Measurements from ENCODE around the gene NACC2.

The NACC2 gene

DNA sequence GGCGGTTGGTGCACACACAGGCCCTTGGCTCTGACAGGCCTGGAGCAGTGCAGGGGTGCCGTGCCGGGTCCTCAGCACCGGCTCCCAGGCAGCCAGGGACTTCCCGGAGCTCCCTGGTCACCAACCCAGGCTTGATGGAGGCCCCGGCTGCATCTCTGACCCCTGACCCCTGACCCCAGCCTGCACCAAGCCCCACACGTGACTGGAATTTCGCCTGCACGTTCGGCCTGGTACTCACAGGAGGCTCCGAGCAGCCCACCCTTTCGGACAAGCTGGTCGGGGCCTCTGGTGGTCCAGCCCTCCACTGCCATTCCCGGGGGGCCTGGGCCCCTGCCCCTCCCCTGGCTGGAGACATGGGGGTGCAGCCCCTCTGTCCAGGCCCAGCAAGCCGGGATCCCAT is 108.5 kb downstream of the NACC2 start:
- H3K9me3 Mint-ChIP-seq: peaks cover 3% of the 10 kb centered on the region
- no peak overlapping the region for H3K27ac Mint-ChIP-seq
- peaks cover 12% of the 10 kb centered on the region for H3K4me1 Mint-ChIP-seq
- peaks cover 44% of the 10 kb centered on the region for H3K27me3 Mint-ChIP-seq
- H3K4me3 Mint-ChIP-seq: no peak overlapping the region
- no peaks in the 10 kb centered on the region for H3K36me3 Mint-ChIP-seq
- peak; percentile 42 for ATAC-seq

DNA sequence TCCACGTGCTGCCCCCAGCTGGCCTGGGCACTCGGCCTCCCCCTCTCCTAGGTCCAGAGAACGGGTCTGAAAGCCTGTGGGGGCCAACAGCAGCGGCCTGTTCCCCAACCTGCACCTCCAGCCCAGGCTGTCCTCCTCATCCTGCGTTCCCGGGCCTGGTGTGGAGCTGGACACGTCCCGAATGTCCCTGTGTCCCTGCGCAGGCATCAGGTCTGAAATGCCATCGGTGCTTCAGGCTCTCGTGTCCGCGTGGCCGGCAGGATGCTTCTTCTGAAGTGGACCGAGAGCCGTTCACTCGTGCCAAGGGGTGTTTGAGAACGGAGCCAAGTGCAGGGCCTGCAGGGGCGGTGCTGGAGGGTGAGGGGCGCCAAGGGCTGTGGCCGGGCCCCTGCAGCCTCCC is 109.2 kb downstream of the NACC2 start:
- H3K4me1 Mint-ChIP-seq: peaks cover 9% of the 10 kb centered on the region
- no peak for ATAC-seq
- no peaks in the 10 kb centered on the region for H3K36me3 Mint-ChIP-seq
- no peak overlapping the region for H3K4me3 Mint-ChIP-seq
- peaks cover 2% of the 10 kb centered on the region for H3K9me3 Mint-ChIP-seq
- peaks cover 48% of the 10 kb centered on the region for H3K27me3 Mint-ChIP-seq
- no peak overlapping the region for H3K27ac Mint-ChIP-seq

DNA sequence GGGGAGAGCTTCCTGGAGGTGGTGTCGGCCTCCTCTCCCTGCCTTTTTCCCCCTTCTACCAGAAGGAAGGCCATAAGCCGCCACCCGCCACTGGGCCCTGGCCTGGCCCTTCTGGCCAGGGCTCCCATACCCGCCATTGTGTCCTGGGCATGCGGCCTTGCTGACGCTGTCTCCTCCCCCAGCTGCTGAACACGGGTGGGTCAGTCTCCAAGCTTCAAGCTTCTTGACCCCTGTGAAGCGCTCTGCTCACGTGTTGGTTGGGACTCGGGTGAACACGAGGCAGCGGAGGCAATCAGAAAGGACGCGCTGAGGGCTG is 109.7 kb downstream of the NACC2 start:
- Mint-ChIP-seq H3K4me3 (no peak overlapping the region), H3K36me3 (no peaks in the 10 kb centered on the region), H3K9me3 (no peaks in the 10 kb centered on the region), H3K4me1 (peaks cover 6% of the 10 kb centered on the region), H3K27me3 (peaks cover 53% of the 10 kb centered on the region), H3K27ac (no peak overlapping the region)
- no peak for ATAC-seq

DNA sequence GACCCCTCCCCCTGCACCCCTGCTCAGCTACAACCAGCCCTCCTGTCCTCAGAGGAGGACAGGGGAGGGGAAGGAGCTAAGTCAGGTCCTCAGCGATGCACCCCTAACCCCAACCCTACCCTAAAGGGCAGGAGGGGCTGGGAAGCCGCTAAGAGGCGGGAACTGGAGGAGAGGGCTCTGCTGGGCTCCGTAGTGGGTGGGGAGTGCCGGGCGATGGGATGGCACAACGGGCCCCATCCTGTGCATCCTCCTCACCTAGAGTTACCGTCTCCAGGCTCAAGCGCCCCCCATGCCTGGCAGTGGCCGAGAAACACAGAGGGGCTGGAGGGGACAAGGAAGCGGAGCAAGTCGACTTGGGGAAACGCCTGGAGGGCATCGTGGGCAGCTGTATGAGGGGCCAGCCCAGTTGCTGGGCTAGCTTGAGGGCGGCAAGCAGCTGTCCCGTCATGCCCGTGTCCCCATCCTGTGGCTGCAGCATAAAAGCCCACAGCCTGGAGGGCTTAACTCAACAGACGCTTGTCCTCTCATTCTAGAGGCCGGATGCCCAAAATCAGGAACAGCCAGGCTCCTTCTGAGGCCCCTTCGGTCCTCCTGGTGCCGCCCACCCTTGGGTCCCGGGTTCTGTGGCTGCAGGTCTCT is 110.9 kb downstream of the NACC2 start:
- no peak for ATAC-seq
- Mint-ChIP-seq H3K4me1 (no peaks in the 10 kb centered on the region), H3K4me3 (no peak overlapping the region), H3K27me3 (peaks cover 59% of the 10 kb centered on the region), H3K27ac (no peak overlapping the region), H3K9me3 (no peaks in the 10 kb centered on the region), H3K36me3 (no peaks in the 10 kb centered on the region)

DNA sequence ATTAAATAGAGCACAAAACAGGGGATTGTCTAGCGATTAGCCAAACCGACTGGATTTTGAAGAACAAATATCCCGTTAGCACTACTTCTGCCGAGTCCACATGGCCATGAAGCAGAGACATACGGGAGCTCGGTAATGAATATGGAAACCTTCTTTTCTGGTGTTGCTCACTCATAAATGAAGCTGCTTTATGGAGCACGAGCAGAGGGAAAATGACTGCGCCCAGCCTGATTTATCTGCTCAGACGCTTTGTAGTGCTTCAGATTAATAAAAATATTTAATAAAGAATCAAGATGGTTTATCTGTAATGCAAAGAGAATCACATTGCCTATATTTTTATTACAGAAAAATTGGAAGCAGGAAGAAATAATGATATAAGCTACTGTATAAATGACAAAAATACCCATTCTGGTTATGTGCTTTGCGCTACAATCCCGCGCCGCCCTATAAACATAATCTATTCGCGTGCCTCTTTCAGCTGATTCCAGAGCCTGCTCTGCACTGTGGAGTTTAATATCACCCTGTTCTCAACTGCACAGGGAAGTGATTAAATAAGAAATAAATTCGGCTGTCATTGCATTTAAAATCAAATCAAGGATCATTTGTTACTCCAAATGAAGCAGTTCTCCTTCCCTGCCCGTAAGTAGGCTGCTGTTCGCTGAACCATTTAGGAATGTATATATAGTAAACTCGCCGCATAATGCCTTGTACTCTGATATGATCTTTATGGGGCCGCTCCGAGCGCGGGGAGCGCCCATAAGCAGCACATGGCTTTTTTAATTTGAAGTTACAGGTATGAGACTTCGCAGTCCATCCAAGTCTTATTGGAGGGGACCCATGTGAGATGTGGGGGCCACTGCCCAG is 111.6 kb downstream of the NACC2 start:
- H3K9me3 Mint-ChIP-seq: no peaks in the 10 kb centered on the region
- no peak overlapping the region for H3K27ac Mint-ChIP-seq
- no peak for ATAC-seq
- H3K4me3 Mint-ChIP-seq: no peak overlapping the region
- H3K4me1 Mint-ChIP-seq: peaks cover 7% of the 10 kb centered on the region
- peaks cover 59% of the 10 kb centered on the region for H3K27me3 Mint-ChIP-seq
- H3K36me3 Mint-ChIP-seq: no peaks in the 10 kb centered on the region

DNA sequence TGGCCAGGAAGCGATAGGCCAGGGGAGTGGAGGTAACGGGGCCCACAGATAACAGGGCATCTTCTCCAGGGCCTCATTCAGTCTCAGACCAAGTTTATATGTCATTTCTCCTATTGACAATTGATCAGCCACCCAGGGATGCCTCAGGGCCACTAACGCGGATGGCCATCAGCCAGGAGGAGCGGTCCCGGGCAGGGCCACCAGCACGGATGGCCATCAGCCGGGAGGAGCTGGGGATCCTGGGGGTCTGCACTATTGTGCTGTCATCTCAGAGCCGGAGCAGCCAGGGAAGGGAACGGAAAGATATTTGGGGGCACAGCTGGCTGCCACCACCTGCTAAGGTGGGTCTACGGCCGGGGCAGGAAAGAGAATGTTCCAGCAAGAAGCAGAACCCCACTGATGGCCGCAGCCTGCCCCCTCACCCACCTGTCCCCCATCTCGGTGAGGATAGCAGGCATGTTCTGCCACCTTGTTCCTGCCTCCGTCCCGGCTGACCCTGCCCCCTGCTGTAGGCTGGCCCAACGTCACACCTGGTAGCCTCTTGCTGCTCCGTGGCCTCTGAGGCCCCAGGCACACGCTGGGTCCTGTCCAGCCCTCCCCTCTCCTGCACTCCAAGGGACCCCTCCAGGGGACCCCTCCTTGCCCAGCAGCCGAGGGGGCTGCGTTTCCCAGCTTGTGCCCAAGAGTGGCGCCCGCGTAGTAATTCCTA is 112.4 kb downstream of the NACC2 start:
- no peaks in the 10 kb centered on the region for H3K36me3 Mint-ChIP-seq
- ATAC-seq: no peak
- H3K9me3 Mint-ChIP-seq: no peaks in the 10 kb centered on the region
- peaks cover 7% of the 10 kb centered on the region for H3K4me1 Mint-ChIP-seq
- no peak overlapping the region for H3K4me3 Mint-ChIP-seq
- H3K27ac Mint-ChIP-seq: no peak overlapping the region
- peaks cover 58% of the 10 kb centered on the region for H3K27me3 Mint-ChIP-seq

DNA sequence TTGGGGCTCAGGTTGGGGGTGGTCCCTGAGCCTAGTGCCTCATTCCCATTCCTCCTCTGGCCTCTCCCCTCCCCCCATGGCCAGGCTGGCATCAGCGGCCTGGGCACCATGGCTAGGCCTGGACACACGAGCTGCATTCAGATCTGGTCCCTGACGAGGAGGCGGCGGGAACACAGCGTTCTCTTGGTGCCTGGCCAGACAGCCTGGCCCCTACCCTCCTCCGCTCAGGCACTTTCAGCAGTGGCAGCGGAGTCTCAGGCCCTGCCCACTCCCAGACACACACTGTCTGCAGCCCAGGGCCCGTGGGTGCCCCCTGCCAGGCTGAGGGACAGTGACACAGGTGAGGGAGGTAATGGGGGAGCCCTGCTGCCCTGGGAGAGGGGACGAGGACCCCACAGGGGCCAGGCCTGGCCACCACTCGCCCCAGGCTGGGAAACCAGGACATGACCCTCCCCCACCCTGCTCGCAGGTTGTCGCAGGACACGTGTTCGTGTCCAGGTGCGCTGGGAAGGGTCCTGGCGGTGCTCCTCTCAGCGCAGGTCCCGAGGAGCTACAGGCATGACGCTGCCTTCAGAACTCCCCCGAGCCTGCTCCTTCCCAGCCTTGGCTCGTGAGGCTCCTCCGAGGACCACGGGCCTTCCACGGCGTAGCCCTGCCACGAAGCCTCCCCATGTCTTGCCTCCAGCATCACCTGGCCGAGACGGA is 114.0 kb downstream of the NACC2 start:
- no peak for ATAC-seq
- Mint-ChIP-seq H3K4me1 (peaks cover 7% of the 10 kb centered on the region), H3K27me3 (peaks cover 62% of the 10 kb centered on the region)

DNA sequence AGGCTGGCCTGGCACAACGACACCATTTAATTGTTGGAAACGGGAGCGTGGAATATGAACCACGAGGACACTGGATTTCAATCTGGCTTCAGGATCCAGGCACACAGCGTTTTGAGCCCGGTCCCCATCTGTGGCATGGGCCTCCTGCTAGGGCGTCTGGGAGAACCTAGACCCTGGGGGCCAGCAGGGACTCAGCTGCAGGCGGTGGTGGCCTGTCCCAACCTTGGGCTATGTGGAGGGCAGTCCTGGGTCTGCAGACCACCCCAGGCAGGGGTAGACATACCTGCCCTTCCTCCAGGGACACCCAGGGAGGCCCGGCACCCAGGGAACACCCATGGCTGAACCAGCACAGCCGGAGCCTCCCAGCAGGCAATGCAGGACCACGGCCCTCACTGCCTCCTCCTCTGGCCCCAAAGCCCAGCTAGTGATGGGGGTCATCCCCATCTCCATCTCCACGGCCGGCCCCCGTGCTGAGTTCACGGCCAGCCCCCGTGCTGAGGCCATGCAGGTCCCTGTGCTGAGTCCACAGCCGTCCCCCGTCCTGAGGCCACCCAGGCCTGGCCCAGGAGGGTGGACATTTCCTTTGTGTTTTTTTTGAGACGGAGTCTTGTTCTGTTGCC is 115.4 kb downstream of the NACC2 start:
- Mint-ChIP-seq H3K27ac (no peak overlapping the region), H3K36me3 (no peaks in the 10 kb centered on the region), H3K4me1 (peaks cover 7% of the 10 kb centered on the region), H3K9me3 (no peaks in the 10 kb centered on the region), H3K27me3 (peaks cover 64% of the 10 kb centered on the region), H3K4me3 (no peak overlapping the region)
- ATAC-seq: no peak

More for the DNA sequence above, 114.0 kb downstream of the NACC2 start:
- H3K27ac Mint-ChIP-seq: no peak overlapping the region
- H3K4me3 Mint-ChIP-seq: no peak overlapping the region
- no peaks in the 10 kb centered on the region for H3K9me3 Mint-ChIP-seq
- no peaks in the 10 kb centered on the region for H3K36me3 Mint-ChIP-seq

DNA sequence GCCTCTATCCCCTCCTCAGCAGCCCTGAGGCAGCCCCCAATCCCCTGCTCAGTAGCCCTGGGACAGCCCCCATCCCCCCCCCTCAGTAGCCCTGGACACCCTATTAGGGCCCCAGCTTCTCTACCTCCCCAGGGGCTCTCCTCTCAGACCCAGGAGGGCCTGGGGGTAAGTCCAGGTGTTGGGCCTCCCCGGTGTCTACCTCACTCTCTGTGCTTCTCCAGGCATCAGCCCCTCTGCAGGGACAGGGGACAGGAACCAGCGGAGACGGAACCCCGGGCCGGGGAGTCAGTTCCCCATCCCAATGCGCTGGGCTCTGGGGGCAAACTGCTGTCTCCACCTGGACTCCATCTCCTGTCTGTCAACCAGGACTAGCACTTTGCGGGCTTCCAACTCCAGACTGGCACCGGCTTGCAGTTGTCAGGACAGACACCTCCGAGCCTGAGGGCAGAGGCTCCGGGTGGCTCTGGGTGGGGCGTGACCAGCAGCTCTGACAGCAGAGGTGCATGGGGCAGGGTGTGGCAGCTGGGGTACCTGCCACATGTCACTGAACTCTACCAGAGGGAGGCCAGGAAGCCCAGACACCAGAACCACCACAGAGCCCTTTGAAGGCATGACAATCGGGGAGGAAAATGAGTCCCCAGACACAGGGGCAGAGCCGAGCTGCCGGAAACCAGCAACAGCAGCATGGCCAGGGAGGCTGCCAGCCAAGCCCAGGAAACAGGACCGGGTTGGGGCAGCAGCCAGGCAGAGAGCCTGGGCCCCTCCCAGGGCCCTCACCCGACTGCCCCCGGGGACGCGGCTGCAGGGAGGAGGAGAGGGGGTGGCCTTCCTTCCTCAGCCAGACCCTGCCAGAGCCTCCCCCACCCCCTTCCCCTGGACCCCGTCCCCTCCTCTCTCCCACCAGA is 116.2 kb downstream of the NACC2 start:
- Mint-ChIP-seq H3K27me3 (peaks cover 71% of the 10 kb centered on the region), H3K4me3 (no peak overlapping the region), H3K27ac (no peak overlapping the region), H3K36me3 (no peaks in the 10 kb centered on the region), H3K9me3 (no peaks in the 10 kb centered on the region), H3K4me1 (peaks cover 7% of the 10 kb centered on the region)
- peak; percentile 37 for ATAC-seq

DNA sequence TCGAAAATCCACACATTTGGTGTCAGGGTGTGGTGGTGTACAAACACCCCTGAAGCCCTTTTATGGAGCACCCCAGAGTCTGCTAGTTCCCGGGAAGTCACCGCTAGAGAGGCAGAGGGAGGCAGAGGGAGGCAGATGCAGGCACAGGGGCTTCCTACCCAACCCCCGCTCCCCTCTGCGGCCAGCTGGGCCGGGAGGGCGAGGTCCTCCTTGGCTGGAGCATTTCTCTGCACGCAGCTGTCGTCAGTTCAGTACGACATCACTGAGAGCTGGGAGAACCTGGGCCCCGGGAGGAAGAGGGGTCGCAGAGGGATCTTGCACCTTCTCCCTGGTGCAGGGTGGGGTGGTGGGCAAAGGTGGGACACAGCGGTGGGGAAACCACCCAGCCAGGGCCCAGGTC is 118.1 kb downstream of the NACC2 start:
- Mint-ChIP-seq H3K9me3 (no peaks in the 10 kb centered on the region), H3K27me3 (peaks cover 83% of the 10 kb centered on the region), H3K4me3 (no peak overlapping the region), H3K4me1 (peaks cover 7% of the 10 kb centered on the region), H3K27ac (no peak overlapping the region), H3K36me3 (no peaks in the 10 kb centered on the region)
- no peak for ATAC-seq

DNA sequence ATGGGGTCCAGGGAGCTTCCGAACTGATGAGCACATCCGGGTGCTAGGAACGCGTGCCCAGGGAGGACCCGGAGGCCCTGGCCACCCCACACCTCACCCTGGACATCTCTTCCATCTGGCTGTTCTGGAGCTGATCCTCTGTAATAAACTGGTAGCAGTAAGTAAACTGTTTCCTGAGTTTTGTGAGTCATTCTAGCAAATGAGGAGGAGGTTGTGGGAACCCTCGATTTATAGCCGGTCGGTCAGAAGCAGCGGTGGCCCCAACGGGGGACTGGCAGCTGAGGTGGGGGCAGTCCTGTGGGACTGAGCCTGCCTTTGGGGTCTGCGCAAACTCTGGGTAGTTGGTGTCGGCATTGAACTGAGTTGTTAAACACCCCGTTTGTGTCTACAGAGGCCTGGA is 118.6 kb downstream of the NACC2 start:
- peaks cover 7% of the 10 kb centered on the region for H3K4me1 Mint-ChIP-seq
- no peaks in the 10 kb centered on the region for H3K9me3 Mint-ChIP-seq
- no peaks in the 10 kb centered on the region for H3K36me3 Mint-ChIP-seq
- no peak overlapping the region for H3K27ac Mint-ChIP-seq
- ATAC-seq: no peak
- peaks cover 83% of the 10 kb centered on the region for H3K27me3 Mint-ChIP-seq
- no peak overlapping the region for H3K4me3 Mint-ChIP-seq

DNA sequence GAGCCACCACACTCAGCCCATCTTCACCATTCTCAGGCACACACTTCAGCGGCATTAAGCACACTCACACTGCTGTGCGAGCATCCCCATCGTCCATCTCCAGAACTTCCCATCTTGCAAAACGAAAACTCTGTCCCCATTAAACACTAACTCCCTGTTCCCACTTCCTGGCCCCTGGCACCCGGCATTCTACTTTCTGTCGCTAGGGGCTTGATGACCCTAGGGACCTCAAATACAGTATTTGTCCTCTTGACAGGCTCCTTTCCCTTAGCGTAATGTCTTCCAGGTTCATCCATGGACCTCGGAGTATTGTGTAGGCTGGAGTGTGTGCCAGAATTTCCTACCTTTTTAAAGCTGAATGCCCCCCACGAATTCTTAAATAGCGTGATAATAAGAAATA is 119.3 kb downstream of the NACC2 start:
- H3K27ac Mint-ChIP-seq: no peak overlapping the region
- H3K4me1 Mint-ChIP-seq: peaks cover 7% of the 10 kb centered on the region
- ATAC-seq: no peak
- no peak overlapping the region for H3K4me3 Mint-ChIP-seq
- H3K9me3 Mint-ChIP-seq: no peaks in the 10 kb centered on the region
- peaks cover 80% of the 10 kb centered on the region for H3K27me3 Mint-ChIP-seq
- H3K36me3 Mint-ChIP-seq: no peaks in the 10 kb centered on the region

DNA sequence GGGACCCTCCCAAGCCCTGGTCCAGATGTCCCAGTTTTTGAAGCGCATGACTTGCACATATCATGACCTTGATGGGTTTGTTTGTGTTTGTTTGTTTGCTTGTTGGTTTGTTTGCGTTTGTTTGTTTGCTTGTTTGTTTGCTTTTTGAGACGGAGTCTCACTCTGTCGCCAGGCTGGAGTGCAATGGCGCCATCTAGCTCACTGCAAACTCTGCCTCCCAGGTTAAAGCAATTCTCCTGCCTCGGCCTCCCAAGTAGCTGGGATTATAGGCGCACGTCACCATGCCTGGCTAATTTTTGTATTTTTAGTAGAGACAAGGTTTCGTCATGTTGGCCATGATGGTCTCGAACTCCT is 120.9 kb downstream of the NACC2 start:
- H3K4me1 Mint-ChIP-seq: peaks cover 7% of the 10 kb centered on the region
- no peak overlapping the region for H3K4me3 Mint-ChIP-seq

More for the DNA sequence above, 120.9 kb downstream of the NACC2 start:
- H3K27ac Mint-ChIP-seq: no peak overlapping the region
- no peaks in the 10 kb centered on the region for H3K9me3 Mint-ChIP-seq
- ATAC-seq: no peak
- H3K27me3 Mint-ChIP-seq: peaks cover 74% of the 10 kb centered on the region
- no peaks in the 10 kb centered on the region for H3K36me3 Mint-ChIP-seq
